HG02973 (cell line): Measurements from ENCODE around the gene TMEM131.
"Not testable (repeated sequence)": the region's sequence is repeated elsewhere in the genome, so short reads cannot be mapped to it uniquely, and the experiment has no call there.

Source experiments
- ATAC-seq: cut with Tn5 transposase; IDR thresholded peaks from one replicate; pipeline ENCODE4 v1.9.1; 2021; ENCODE audit warnings: moderate library complexity; ENCODE audit not compliant: unreplicated experiment

TMEM131 gene

GRCh38 chr2:97826266-97826847, 169.4 kb downstream of the TMEM131 start:
- ATAC-seq = not testable (repeated sequence)

GRCh38 chr2:97824011-97824410, 171.7 kb downstream of the TMEM131 start:
- not testable (repeated sequence) for ATAC-seq

GRCh38 chr2:97821862-97822261, 173.9 kb downstream of the TMEM131 start:
- not testable (repeated sequence) for ATAC-seq

- no peak for ATAC-seq
Observed at GRCh38 chr2:97819754-97820153, 176.0 kb downstream of the TMEM131 start.

- ATAC-seq = no peak
Observed at GRCh38 chr2:97816411-97816810, 179.3 kb downstream of the TMEM131 start.

- ATAC-seq = no peak
Observed at GRCh38 chr2:97812931-97813330, 182.8 kb downstream of the TMEM131 start.

GRCh38 chr2:97808816-97809215, 186.9 kb downstream of the TMEM131 start:
- ATAC-seq = no peak

GRCh38 chr2:97806738-97807618, 188.8 kb downstream of the TMEM131 start:
- no peak for ATAC-seq

GRCh38 chr2:97805776-97806175, 190.0 kb downstream of the TMEM131 start:
- ATAC-seq = no peak

GRCh38 chr2:97801028-97801427, 194.7 kb downstream of the TMEM131 start:
- no peak for ATAC-seq

- ATAC-seq = no peak
Observed at GRCh38 chr2:97798416-97798815, 197.3 kb downstream of the TMEM131 start.

- no peak for ATAC-seq
Observed at GRCh38 chr2:97797355-97797754, 198.4 kb downstream of the TMEM131 start.

GRCh38 chr2:97796465-97797126, 199.2 kb downstream of the TMEM131 start:
- no peak for ATAC-seq

GRCh38 chr2:97792416-97792815, 203.3 kb downstream of the TMEM131 start:
- ATAC-seq = no peak

- ATAC-seq = no peak
Observed at GRCh38 chr2:97788986-97789644, 206.6 kb downstream of the TMEM131 start.

- ATAC-seq = no peak
Observed at GRCh38 chr2:97785818-97786217, 209.9 kb downstream of the TMEM131 start.

GRCh38 chr2:97784953-97785352, 210.8 kb downstream of the TMEM131 start:
- no peak for ATAC-seq

- no peak for ATAC-seq
Observed at GRCh38 chr2:97781981-97782380, 213.8 kb downstream of the TMEM131 start.

- no peak for ATAC-seq
Observed at GRCh38 chr2:97779141-97779540, 216.6 kb downstream of the TMEM131 start.

- ATAC-seq = no peak
Observed at GRCh38 chr2:97775074-97775473, 220.7 kb downstream of the TMEM131 start.

GRCh38 chr2:97774425-97774824, 221.3 kb downstream of the TMEM131 start:
- no peak for ATAC-seq
